Skeletal muscle tissue (tissue), 4 donors: ENCODE results near the gene TRAK2. TPM values are rescaled to one million over a fixed set of nuclear protein-coding genes. Genes with fewer than 3 reads are reported as not detected.

Experiments used
- H3K27ac ChIP-seq: one replicate; pipeline ENCODE4 v1.7.0; 2013; ENCODE audit warnings: mild to moderate bottlenecking, low read depth, low read length, inconsistent platforms
- H3K27me3 ChIP-seq, 3 donors: one replicate each; pipeline ENCODE4 v1.7.0; 2013; ENCODE audit warnings: low read length in 3 of 3; ENCODE audit not compliant: control insufficient read depth in 3 of 3, insufficient read depth in 3 of 3
- H3K36me3 ChIP-seq, 3 donors: one replicate each; pipeline ENCODE4 v1.7.0; 2013; ENCODE audit warnings: low read length in 3 of 3; ENCODE audit not compliant: control insufficient read depth in 3 of 3, insufficient read depth in 3 of 3
- H3K4me1 ChIP-seq, 3 donors: one replicate each; pipeline ENCODE4 v1.7.0; 2013; ENCODE audit warnings: low read length in 3 of 3, mild to moderate bottlenecking in 3 of 3; ENCODE audit not compliant: control insufficient read depth in 3 of 3, insufficient read depth in 3 of 3
- H3K4me3 ChIP-seq, 3 donors: one replicate each; pipeline ENCODE4 v1.7.0; 2013; ENCODE audit warnings: low read length in 3 of 3
- H3K9ac ChIP-seq, 3 donors: one replicate each; pipeline ENCODE4 v1.7.0; 2013; ENCODE audit warnings: low read length in 3 of 3, mild to moderate bottlenecking in 3 of 3, moderate library complexity in 2 of 3, low read depth in 1 of 3
- H3K9me3 ChIP-seq, 3 donors: one replicate each; pipeline ENCODE4 v1.7.0; 2013; ENCODE audit warnings: low read length in 3 of 3; ENCODE audit not compliant: control insufficient read depth in 3 of 3
- total RNA-seq: library from RNA; depleted of rRNA; stranded (reverse); fragments of >200 nt; gene quantifications from one replicate; pipeline ENCODE4 v1.2.3, GENCODE V29; 2014
- donor health status: Osteomylitis.

Gene TRAK2
- total RNA-seq, 1 donor from 2014 or later = 32.9 TPM

GRCh38 chr2:201419057-201419635, 32.1 kb downstream of the TRAK2 start:
- Histone ChIP-seq H3K9me3 (no peaks in the 10 kb centered on the region), H3K27me3 (no peaks in the 10 kb centered on the region), H3K36me3 (peaks cover 0 to 10% (median 0%) of the 10 kb centered on the region in 3 donors), H3K4me1 (peaks cover 4 to 10% (median 6%) of the 10 kb centered on the region in 3 donors), H3K4me3 (no peak overlapping the region), H3K9ac (no peak overlapping the region), H3K27ac (no peak overlapping the region)

- no peak overlapping the region for H3K9ac ChIP-seq
- H3K36me3 ChIP-seq = peaks cover 0 to 10% (median 0%) of the 10 kb centered on the region in 3 donors
- no peaks in the 10 kb centered on the region for H3K27me3 ChIP-seq
- H3K27ac ChIP-seq = no peak overlapping the region
- no peak overlapping the region for H3K4me3 ChIP-seq
- H3K4me1 ChIP-seq = peaks cover 15 to 22% (median 17%) of the 10 kb centered on the region in 3 donors
- H3K9me3 ChIP-seq = no peaks in the 10 kb centered on the region
Observed at GRCh38 chr2:201415149-201415548, 36.1 kb downstream of the TRAK2 start.

- Histone ChIP-seq H3K9ac (no peak overlapping the region), H3K9me3 (no peaks in the 10 kb centered on the region), H3K27ac (peak overlapping the region; percentile 3), H3K4me3 (peak overlapping the region in 1 of 3 donors; percentile 5), H3K27me3 (no peaks in the 10 kb centered on the region), H3K36me3 (peaks cover 0 to 5% (median 0%) of the 10 kb centered on the region in 3 donors), H3K4me1 (peaks cover 15 to 22% (median 17%) of the 10 kb centered on the region in 3 donors)
Observed at GRCh38 chr2:201414099-201415023, 36.9 kb downstream of the TRAK2 start.

GRCh38 chr2:201413552-201413951, 37.7 kb downstream of the TRAK2 start:
- Histone ChIP-seq H3K27ac (no peak overlapping the region), H3K9me3 (no peaks in the 10 kb centered on the region)

GRCh38 chr2:201413143-201413542, 38.1 kb downstream of the TRAK2 start:
- H3K27ac ChIP-seq = no peak overlapping the region
- no peaks in the 10 kb centered on the region for H3K9me3 ChIP-seq
- peaks cover 15 to 22% (median 17%) of the 10 kb centered on the region in 3 donors for H3K4me1 ChIP-seq
- no peaks in the 10 kb centered on the region for H3K27me3 ChIP-seq
- no peak overlapping the region for H3K9ac ChIP-seq
- no peak overlapping the region for H3K4me3 ChIP-seq
- H3K36me3 ChIP-seq = no peaks in the 10 kb centered on the region

More at GRCh38 chr2:201413552-201413951, 37.7 kb downstream of the TRAK2 start:
- H3K36me3 ChIP-seq = no peaks in the 10 kb centered on the region
- peaks cover 15 to 22% (median 17%) of the 10 kb centered on the region in 3 donors for H3K4me1 ChIP-seq
- H3K9ac ChIP-seq = no peak overlapping the region
- no peaks in the 10 kb centered on the region for H3K27me3 ChIP-seq
- peak overlapping the region in 1 of 3 donors; percentile 5 for H3K4me3 ChIP-seq

- H3K36me3 ChIP-seq = no peaks in the 10 kb centered on the region
- no peak overlapping the region for H3K4me3 ChIP-seq
- no peak overlapping the region for H3K9ac ChIP-seq
- no peaks in the 10 kb centered on the region for H3K27me3 ChIP-seq
- H3K9me3 ChIP-seq = no peaks in the 10 kb centered on the region
- H3K27ac ChIP-seq = no peak overlapping the region
- peaks cover 18 to 28% (median 20%) of the 10 kb centered on the region in 3 donors for H3K4me1 ChIP-seq
Observed at GRCh38 chr2:201411421-201411820, 39.8 kb downstream of the TRAK2 start.

- Histone ChIP-seq H3K27ac (no peak overlapping the region), H3K4me3 (no peak overlapping the region), H3K9me3 (no peaks in the 10 kb centered on the region), H3K9ac (no peak overlapping the region), H3K4me1 (peaks cover 14 to 26% (median 14%) of the 10 kb centered on the region in 3 donors), H3K36me3 (no peaks in the 10 kb centered on the region), H3K27me3 (no peaks in the 10 kb centered on the region)
Observed at GRCh38 chr2:201408931-201409330, 42.3 kb downstream of the TRAK2 start.

- H3K27ac ChIP-seq = no peak overlapping the region
- H3K4me3 ChIP-seq = peak overlapping the region in 1 of 3 donors; percentile 11
- H3K36me3 ChIP-seq = no peaks in the 10 kb centered on the region
- H3K9me3 ChIP-seq = no peaks in the 10 kb centered on the region
- H3K4me1 ChIP-seq = peaks cover 6 to 17% (median 13%) of the 10 kb centered on the region in 3 donors
- no peaks in the 10 kb centered on the region for H3K27me3 ChIP-seq
- no peak overlapping the region for H3K9ac ChIP-seq
Observed at GRCh38 chr2:201407265-201407664, 44.0 kb downstream of the TRAK2 start.

- peak overlapping the region in 2 of 3 donors; percentile 19 to 59 for H3K9ac ChIP-seq
- H3K4me3 ChIP-seq = no peak overlapping the region
- H3K36me3 ChIP-seq = no peaks in the 10 kb centered on the region
- H3K9me3 ChIP-seq = no peaks in the 10 kb centered on the region
- no peak overlapping the region for H3K27ac ChIP-seq
- no peaks in the 10 kb centered on the region for H3K27me3 ChIP-seq
- H3K4me1 ChIP-seq = peaks cover 6 to 21% (median 17%) of the 10 kb centered on the region in 3 donors
Observed at GRCh38 chr2:201406077-201406662, 45.1 kb downstream of the TRAK2 start.
